ENCODE data around the gene HCN2. TPM values are rescaled to one million over a fixed set of nuclear protein-coding genes. Genes with fewer than 3 reads are reported as not detected.
A peak's percentile ranks its signal among the peaks of the same experiment; 100 is the strongest.

The HCN2 gene
- total and polyA plus RNA-seq, 9 of the 15 experiments (the other 6 are each of a cell fraction or from before 2014, with no cell fraction given): 0.29 to 4.2 (median 0.82) TPM; not detected in 2

GRCh38 chr19:584240-585001 is 5.3 kb upstream of the HCN2 start (continued):
- no peak for TF ChIP-seq ZNF551 (CRISPR knock-in tag; IDR thresholded peaks at IDR 0.05)
- TF ChIP-seq NKRF (IDR thresholded peaks at IDR 0.05; ENCODE audit: borderline replicate concordance): no peak
- no peak for TF ChIP-seq TEAD4 (IDR thresholded peaks at IDR 0.05; ENCODE audit: low read length)
- no peak for TF ChIP-seq TEAD4 (CRISPR knock-in tag; IDR thresholded peaks at IDR 0.05; ENCODE audit: borderline replicate concordance)
- TF ChIP-seq TAF15 (IDR thresholded peaks at IDR 0.05; ENCODE audit: low read depth, low read length): no peak
- TF ChIP-seq FOXJ2 (tag; IDR thresholded peaks at IDR 0.05): no peak
- no peak for TF ChIP-seq RFX7 (CRISPR knock-in tag; IDR thresholded peaks at IDR 0.05)
- TF ChIP-seq ZNF431 (CRISPR knock-in tag; IDR thresholded peaks at IDR 0.05): no peak
- 0 out of 2 replicates have a peak, but pooled peaks have one; percentile 39 for TF ChIP-seq NBN (IDR thresholded peaks at IDR 0.05; ENCODE audit: low read depth)
- no peak for TF ChIP-seq GTF2B (IDR thresholded peaks at IDR 0.05; ENCODE audit: extremely low read depth, insufficient read length)
- TF ChIP-seq EHMT2 (IDR thresholded peaks at IDR 0.05): no peak
- no peak for TF ChIP-seq FOXO4 (CRISPR knock-in tag; IDR thresholded peaks at IDR 0.05)
- no peak for TF ChIP-seq RBFOX2 (IDR thresholded peaks at IDR 0.05; ENCODE audit: low read depth, low read length)
- TF ChIP-seq, protein P1, sequence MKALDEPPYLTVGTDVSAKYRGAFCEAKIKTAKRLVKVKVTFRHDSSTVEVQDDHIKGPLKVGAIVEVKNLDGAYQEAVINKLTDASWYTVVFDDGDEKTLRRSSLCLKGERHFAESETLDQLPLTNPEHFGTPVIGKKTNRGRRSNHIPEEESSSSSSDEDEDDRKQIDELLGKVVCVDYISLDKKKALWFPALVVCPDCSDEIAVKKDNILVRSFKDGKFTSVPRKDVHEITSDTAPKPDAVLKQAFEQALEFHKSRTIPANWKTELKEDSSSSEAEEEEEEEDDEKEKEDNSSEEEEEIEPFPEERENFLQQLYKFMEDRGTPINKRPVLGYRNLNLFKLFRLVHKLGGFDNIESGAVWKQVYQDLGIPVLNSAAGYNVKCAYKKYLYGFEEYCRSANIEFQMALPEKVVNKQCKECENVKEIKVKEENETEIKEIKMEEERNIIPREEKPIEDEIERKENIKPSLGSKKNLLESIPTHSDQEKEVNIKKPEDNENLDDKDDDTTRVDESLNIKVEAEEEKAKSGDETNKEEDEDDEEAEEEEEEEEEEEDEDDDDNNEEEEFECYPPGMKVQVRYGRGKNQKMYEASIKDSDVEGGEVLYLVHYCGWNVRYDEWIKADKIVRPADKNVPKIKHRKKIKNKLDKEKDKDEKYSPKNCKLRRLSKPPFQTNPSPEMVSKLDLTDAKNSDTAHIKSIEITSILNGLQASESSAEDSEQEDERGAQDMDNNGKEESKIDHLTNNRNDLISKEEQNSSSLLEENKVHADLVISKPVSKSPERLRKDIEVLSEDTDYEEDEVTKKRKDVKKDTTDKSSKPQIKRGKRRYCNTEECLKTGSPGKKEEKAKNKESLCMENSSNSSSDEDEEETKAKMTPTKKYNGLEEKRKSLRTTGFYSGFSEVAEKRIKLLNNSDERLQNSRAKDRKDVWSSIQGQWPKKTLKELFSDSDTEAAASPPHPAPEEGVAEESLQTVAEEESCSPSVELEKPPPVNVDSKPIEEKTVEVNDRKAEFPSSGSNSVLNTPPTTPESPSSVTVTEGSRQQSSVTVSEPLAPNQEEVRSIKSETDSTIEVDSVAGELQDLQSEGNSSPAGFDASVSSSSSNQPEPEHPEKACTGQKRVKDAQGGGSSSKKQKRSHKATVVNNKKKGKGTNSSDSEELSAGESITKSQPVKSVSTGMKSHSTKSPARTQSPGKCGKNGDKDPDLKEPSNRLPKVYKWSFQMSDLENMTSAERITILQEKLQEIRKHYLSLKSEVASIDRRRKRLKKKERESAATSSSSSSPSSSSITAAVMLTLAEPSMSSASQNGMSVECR (CRISPR knock-in tag; IDR thresholded peaks at IDR 0.05): no peak
- TF ChIP-seq NFE2L1 (tag; IDR thresholded peaks at IDR 0.05; ENCODE audit: borderline replicate concordance, low read depth): no peak
- no peak for TF ChIP-seq MAFF (IDR thresholded peaks at IDR 0.05; ENCODE audit: low read length)
- TF ChIP-seq MED1 (CRISPR knock-in tag; IDR thresholded peaks at IDR 0.05; ENCODE audit: borderline replicate concordance): no peak
